GM19455 (cell line): ENCODE results near the gene ARHGEF12.

Experiments
- ATAC-seq: cut with Tn5 transposase; IDR thresholded peaks from one replicate; pipeline ENCODE4 v1.9.1; 2021; ENCODE audit not compliant: unreplicated experiment

Gene ARHGEF12

DNA sequence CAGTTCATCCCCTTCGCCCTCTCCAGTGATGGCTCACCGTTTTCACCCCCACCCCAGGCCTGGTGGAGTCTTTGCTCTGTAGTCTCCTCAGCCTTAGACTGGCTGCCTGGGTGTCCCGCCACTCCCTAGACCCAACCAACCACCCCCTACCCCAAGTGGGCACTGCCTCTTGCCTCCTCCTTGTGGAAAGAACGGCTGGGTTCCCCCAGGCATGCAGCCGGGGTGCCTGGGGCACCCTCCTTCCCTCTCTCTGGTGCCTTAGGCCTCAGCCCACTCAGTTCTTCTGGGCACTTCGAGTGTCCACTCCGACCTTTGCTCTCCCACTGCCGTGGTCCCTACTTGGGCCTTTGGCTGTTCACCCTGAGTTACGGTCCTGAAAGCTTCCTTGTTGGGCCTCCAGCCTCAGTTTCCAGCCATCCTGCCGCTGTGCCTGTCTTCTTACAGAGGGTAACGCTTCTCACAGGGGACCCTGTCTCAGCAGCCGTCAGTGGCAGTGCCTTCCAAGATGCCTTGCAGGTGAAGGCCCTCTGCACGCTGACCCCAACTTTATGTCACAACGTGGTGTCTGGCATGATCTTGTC is 178.4 kb downstream of the ARHGEF12 start:
- ATAC-seq, result no peak

DNA sequence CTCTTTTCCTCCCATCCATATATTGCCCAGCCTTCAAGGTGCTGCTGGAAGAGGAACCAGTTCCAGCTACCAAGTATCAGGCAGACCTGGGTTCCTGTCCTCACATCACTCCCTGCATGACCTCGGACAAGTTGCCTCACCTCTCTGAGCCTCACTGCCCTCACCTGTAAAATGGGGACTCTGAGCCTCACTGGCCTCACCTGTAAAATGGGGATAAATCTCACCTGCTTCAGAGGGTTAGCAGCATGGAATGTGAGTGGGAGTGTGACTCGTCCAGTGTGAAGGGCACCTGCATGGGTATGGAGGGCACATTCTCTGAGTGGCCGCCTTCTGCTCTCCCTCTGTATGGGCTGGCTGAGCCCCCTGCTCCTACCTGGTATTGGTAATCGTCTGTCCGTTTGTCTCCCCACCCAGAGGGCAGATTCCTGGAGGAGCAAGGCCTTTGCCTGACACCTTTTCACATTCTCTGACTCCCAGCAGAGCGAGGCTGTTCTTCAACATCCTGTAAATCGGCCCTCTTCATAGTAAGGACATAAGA is 179.0 kb downstream of the ARHGEF12 start:
- ATAC-seq, result no peak

DNA sequence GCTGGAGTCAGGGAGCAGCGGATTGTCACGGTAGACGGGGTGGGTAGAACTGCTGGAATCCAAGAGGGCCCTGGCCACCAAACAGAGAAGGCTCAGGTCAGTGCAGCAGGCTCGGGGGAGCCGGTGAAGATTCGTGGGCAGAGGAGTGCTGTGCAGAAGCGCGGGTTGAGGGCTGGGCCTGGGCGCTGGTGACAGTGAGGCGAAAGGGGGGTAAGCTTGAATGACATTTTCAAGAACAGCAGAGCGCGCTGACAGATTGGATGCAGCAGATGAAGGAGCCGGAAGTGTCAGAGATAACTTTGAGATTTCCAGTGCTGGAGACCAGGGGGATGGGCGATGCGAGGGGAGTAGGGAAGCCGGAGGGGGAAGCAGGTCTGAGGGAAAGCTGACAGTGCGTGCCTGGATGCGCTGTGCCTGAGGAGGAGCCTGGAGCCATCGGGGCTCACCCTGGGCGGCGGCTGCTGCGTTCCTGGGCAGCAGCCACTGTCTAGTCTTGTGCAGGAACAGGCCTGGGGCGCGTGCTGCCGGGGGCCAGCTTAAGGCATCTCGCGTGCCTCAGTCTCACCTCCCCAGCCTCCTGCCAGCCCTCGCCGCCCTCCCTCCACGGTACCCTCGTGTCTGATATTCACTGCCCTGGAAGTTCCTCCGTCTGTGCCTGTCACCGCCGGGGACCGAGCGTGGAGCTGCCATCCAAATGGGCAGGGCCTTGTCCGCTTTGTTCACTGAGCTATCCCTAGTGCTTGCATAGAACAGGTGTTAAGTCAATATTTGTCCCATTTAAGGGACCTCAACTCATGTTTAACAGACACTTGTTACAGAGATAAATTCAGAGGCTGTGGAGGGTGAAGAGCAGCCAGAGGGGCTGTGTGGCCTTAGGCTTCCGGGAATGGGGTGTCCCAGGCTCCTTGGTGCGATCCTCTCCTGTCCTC is 180.5 kb downstream of the ARHGEF12 start:
- no peak for ATAC-seq

DNA sequence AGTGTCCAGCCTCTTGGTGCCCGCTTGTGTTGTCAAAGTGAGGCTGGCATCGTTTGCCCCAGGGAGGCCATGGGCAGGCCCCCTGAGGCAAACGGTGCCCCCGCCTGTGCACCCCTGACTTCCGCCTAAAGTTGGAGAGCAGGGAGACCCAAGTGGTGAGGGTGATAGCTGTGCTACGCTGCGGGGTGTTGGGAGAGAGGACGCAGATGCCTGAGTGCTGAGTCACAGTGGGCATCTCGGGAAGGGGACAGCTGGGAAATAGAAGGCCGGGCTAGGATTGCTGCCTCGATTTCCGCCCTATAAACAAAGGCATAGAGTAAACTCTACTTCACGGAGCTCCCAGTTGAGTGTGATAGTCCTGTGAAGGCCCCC is 181.2 kb downstream of the ARHGEF12 start:
- ATAC-seq, result no peak

DNA sequence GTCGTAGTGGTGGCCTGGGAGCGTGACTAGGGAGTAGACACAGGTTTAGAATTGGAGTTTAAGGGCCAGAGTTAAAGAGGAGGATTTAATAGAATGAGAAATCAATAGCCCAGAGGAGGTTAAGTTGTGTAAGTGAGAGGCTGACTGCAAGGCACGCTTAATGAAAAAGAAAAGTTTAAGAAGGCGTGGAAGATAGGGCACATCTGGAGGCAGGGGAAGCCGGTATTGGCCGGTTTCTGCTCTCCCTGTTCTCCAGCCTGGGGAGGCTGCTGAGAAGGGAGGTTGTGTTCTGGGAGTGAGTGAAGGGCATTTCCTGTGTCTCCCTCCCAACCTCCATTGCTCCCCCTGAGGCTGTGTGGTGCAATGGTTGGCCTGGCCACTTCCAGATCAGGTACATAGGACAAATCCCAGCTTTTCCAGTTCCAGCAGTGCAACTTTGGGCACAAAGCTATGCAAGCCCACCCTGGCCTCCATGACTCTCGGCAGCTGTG is 181.6 kb downstream of the ARHGEF12 start:
- ATAC-seq, result no peak

DNA sequence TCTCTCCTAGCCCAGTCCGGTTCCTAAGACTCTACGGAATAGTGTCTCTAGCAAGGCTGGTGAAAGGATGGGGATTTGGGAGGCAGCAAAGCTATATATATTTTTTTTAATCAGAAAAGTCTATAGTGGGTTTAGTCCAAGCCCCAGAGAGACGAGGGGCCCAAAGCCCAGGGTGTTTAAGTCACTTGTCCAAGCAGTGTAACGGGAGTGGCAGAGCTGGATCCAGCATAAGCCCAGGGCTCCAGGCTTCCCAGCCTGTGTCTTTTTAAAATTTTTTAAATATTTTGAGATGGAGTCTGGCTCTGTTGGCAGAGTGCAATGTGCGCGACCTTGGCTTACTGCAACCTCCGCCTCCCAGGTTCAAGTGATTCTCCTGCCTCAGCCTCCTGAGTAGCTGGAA is 182.1 kb downstream of the ARHGEF12 start:
- ATAC-seq, result no peak

DNA sequence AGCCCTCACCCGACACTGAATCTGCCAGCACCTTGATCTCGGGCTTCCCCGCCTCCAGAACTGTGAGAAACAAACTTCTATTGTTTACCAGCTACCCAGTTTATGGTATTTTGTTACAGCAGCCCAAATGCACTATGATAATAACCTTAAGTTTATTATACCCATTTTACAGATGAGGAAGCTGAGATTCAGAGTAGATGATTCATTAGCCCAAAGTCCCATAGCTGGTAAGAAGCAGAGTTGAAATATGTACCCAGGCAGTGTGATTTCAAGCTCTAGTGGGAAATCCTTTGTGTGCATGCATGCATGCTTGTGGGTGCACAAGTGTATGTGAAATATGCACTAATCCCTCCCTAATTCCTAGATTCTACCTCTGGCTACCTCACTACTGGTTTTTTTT is 183.3 kb downstream of the ARHGEF12 start:
- ATAC-seq, result no peak

DNA sequence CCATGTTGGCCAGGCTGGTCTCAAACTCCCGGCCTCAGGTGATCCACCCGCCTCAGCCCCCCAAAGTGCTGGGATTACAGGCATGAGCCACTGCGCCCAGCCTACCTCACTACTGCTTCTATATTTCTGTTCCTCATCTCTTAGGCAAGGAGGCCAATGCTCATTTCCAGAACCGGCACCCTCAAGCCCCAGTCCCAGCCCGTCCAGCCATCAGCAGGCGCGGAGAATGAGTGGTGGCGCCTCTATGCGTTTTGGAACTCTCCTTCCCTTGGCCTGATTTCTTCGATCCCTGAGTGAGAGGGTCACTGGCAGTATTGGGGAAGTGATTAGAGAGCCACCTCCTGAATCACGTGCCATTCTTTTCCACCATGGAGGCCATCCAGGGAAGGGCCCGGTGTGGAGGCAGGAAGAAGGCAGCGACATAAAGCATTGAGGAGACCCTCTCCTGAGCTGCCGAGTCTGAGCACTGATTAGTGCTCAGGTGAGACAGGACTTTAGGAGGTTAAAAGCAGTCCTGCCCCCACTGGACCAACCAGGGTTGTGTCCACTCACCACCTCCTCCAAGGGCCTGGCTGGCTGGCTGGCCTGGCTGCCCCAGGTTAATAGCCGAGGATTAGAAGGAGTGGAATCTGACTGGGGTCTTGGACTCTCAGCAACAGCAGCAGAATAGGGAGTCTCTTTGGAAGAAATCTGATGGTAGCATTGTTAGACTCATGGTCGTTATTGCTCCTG is 184.0 kb downstream of the ARHGEF12 start:
- ATAC-seq, result no peak

DNA sequence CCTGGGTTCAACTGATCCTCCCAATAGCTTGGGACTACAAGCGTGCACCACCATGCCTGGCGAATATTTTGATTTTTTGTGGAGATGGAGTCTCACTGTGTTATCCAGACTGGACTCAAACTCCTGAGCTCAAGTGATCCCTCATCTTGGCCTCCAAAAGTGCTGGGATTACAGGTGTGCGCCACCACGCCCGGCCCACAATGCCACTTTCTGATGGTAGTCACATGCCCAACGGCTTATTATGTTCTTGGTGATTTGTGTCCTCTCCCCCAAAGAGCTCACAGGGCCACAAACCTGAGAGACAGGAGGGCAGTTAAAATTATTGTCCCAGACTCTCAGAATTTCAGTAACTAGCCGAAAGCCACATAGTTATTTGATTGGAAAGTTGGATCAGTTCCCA is 185.0 kb downstream of the ARHGEF12 start:
- ATAC-seq, result no peak

DNA sequence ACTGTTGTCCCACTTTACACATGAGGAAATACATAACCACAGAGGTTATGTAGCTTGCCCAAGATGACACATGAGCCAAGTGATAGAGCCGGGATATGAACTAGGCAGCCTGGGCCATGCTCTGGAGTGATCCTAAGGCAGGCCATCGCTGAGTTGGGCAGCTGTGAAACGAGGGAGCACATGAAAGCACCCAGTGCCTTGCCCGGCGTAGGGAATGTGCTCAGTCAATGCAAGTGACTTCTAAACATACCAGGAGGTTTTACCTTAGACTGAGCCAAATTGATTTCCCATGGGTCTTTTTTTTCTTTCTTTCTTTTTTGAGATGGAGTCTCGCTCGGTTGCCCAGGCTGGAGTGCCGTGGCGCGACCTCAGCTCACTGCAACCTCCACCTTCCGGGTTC is 185.8 kb downstream of the ARHGEF12 start:
- no peak for ATAC-seq

DNA sequence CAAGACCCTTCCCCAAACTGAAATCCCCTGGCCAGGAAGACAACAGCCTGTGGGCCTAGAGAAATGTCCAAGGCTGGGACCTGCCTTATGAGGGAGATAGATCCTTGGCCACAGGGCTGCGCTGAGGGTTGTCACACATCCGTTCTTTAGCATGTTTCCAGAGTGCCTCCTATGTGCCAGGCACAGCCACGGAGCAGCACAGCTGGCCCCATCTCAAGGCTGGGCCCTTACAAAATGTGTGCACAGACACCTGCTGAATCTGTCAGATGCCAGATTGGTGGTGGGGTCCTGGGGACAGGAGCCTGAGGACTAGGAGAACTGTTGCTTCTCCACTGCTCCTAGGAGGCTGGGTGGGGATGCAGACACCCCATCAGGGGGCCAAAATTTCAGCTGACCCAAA is 186.5 kb downstream of the ARHGEF12 start:
- no peak for ATAC-seq

DNA sequence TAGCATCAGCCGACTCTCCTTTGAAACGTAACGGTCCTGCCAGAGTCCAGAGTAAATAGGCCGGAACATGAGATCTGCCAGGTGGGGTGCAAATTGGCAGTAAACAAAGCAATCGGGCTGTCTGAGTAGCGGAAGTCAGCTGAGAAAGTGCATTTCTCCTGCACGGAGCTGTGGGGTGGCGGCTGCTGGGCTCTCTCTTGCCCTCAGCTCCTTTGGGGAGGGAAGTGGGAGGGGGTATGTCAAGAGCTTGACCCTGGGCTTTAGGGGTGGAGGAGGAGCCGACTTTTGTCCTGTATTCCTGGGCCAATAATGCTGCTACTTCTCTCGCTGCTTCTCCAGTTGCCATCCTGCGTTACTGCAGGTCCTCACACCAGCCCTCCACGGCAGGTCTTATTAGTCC is 187.0 kb downstream of the ARHGEF12 start:
- no peak for ATAC-seq

DNA sequence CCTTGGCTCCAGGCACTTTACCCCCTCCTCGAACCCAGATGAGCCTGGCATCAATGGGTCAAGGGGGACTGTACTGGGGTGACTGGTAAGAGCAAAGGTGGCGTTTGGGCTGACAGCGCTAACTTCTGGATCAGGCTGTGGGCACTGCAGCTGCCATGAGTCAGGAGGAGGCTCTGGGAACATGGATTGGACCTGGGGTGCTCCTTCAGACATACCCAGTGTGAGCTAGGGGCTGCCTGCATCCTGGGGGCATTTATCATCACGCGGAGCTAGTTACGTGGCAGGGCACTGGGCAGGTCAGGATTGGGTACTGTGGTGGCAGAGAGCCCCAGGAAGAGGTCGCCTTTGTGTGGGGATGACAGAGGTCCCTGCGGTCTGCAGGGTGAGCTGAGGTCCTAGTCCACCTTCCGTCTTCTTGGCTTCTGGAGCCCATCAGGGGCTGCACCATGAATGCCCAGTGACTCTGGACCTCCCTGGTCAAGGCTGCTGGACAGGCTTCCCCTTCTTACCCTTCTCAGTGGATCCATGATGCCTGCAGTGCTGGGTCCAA is 188.4 kb downstream of the ARHGEF12 start:
- no peak for ATAC-seq

DNA sequence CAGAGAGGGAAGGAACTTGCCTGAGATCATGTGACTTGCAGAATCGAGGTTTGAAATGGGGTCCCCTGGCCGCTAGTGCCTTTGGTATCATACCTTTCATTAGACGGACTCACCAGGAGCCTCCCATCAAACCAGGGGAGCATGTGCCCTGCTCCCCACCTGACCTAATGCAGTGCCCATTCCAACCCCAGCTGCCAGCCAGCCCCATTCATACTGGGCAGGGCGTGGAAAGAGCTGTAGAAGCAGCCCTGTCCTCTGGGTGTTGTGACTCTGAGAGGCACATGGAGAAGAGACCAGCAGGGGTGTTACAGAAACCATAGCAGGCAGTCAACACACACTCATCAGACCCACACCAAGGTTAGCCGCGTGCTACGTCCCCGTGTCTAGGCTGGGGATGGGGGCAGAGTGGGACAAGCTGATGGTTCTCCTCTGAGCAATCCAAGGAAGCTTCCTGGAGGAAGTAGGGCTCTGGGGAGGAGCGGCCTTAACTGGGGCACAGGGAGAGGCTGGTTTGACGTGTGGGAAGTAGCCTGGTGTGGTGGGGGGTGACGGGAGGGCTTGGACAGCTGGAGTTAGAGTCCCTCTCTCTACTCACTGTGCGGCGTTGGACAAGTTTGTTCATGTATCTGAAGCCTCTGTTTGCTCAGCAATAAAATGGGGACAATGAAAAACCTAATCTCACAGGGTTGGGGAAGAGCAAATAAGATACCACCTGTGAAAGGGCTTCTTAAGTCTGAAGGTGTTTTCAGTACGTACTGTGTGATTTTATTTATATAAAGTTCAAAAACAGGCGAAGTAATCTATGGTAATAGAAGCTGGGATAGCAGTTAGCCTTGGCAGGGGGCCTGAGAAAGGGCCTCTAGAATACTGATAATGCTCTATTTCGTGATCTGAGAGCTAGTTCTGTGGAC is 189.3 kb downstream of the ARHGEF12 start:
- no peak for ATAC-seq

DNA sequence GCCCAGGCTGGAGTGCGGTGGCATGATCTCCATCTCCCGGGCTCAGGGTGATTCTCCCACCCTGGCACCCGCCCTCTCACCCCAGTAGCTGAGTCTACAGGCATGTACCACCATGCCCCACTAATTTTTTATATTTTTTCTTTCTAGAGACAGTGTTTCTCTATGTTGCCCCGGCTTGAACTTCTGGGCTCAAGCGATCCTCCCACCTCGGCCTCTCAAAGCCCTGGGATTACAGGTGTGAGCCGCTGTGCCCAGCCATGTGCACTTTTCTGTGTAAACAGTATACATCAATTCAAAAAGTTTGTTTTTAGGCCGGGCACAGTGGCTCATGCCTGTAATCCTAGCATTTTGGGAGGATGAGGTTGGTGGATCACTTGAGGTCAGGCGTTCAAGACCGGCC is 190.0 kb downstream of the ARHGEF12 start:
- ATAC-seq, result no peak

DNA sequence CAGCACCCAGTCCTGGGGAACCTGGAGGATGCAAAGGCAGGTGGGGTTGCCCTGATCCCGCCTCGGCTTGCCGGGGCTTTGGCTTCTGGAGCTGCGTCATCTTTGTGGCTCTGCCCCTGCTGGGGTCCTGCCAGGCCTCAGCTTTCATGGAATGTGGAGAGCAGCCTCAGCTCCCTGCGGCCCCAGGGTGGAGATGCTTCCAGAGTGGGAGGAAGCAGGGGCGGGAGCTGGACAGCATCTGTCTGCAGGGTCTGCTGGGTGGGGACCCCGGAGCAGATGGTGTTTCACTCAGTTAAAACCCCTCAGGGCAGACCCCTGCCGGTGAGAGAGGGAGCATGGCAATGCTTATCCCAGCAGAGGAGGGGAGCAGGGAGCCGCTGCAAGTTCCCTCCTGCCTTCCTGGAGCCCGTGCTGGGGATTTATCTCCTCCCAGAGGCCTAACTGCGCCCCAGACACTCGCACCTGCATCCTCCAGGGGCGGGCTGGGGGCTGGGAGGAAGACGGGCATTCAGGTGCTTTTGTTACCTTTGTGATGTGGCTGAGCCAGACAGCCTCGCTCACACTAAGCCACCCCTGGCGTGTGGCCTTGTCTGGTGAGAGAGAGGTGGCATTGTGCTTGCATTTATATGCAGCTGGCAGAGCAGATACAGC is 191.0 kb downstream of the ARHGEF12 start:
- ATAC-seq, result no peak

DNA sequence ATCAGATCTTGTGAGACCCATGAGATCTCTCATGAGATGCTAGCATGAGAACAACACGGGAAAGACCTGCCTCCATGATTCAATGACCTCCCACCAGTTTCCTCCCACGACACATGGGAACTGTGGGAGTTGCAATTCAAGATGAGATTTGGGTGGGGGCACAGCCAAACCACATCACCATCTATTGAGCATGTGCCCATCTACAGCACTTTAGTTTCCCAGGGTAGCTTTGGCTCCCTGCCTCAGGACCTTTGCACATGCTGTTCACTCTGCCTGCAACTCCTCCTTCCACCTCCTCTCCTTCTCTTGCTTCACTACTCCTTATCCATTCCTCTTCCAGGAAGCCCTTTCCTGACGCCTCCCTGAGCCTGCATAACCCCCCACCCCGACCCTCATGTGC is 192.5 kb downstream of the ARHGEF12 start:
- ATAC-seq, result no peak

DNA sequence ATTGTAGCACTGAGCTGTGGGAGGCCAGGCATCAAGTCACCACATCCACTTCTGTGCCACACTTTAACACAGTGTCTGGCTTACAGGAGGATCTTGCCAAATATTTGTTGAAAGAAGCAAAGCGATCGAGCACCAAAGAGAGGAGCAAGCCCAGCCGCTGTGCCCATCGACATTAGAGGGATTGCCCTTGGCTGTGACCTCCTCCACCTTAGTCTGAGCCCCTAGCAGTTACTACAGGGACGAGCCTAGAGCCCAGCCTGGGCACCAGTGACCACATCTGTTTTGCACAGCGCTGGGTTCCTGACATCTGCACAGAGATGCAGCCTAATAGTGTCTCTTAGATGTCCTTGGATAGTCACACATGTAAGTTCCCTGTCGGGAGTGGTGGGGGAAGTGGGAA is 193.0 kb downstream of the ARHGEF12 start:
- ATAC-seq, result no peak

DNA sequence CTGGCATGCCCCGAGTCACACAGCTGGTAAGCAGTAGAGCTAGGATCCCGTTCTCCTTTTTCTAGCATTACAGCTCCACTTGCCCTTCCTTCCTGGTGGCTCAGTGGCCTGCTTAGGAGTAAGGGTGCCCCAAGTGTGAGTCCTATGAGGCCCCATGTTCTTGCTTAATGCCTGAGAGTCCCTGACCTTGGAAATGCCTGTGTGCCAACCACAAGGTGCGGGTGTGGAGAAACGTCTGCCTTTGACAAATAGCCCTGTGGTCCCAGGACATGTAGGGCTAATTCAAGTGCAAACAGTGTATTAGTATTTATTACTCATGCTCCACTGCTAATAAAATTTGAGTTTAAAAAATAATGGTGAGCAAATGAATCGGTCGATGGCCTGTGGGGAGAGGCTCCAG is 193.7 kb downstream of the ARHGEF12 start:
- no peak for ATAC-seq
